ENCODE data around the gene CYB561D2.

Gene CYB561D2

DNA sequence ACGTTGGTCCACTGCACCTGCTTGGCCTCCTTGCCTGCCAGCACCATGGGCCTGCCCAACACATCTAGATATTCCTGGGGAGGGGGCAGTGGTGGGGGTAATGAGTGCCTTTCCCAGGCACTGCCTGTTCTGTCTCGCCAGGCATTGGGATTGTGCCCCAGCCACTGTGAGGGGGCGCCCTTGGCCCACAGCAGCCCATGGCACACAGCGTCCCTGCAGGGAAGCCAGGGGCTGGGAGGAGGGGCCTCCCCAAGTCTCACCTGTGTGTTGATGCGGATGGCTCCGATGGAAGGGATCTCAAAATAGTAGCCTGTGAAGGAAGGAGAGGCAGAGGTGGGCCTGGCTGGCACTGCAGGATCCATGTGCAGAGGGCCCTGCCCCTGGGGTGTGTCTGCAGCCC, 27.4 kb downstream of the CYB561D2 start:
- Histone ChIP-seq H3K27me3 (ENCODE audit: control insufficient read depth, insufficient read depth, low read length, poor library complexity, severe bottlenecking) (no peaks in the 10 kb centered on the region), H3K4me1 (ENCODE audit: control insufficient read depth, insufficient read depth, low read length) (peaks cover 14% of the 10 kb centered on the region), H3K27ac (ENCODE audit: insufficient read depth, low read depth, low read length, poor library complexity, severe bottlenecking) (no peak overlapping the region), H3K36me3 (ENCODE audit: control insufficient read depth, insufficient read depth, low read length) (no peaks in the 10 kb centered on the region), H3K9me3 (ENCODE audit: control insufficient read depth, low read length) (no peaks in the 10 kb centered on the region), H3K4me3 (ENCODE audit: insufficient read depth, low read depth, low read length) (no peak overlapping the region)
- WGBS, 2 experiments: 89% methylated on average over 6 of the region's 6 CpGs

DNA sequence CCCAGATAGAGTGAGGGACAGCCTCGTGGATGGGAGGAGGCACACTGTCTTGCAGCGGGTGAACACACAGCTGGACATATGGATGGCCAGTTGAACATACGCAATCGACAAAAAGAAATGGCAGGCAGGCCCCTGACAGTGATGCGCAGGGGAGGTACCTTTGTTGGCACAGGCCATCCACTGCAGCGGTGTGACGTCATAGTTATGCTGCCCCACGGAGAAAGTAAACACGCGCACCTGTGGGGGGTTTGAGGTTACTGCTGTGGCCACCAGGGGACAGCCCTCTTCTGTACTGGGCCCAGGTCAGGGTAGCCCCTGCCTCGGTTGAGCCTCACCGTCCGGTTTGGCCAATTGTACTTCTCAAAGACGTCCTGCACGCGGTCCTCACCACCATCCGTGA, 28.1 kb downstream of the CYB561D2 start:
- Histone ChIP-seq H3K27me3 (ENCODE audit: control insufficient read depth, insufficient read depth, low read length, poor library complexity, severe bottlenecking) (no peaks in the 10 kb centered on the region), H3K9me3 (ENCODE audit: control insufficient read depth, low read length) (no peaks in the 10 kb centered on the region), H3K27ac (ENCODE audit: insufficient read depth, low read depth, low read length, poor library complexity, severe bottlenecking) (no peak overlapping the region), H3K4me1 (ENCODE audit: control insufficient read depth, insufficient read depth, low read length) (peaks cover 11% of the 10 kb centered on the region), H3K36me3 (ENCODE audit: control insufficient read depth, insufficient read depth, low read length) (no peaks in the 10 kb centered on the region), H3K4me3 (ENCODE audit: insufficient read depth, low read depth, low read length) (no peak overlapping the region)
- 93% methylated on average over 17 of the region's 17 CpGs for WGBS, 2 experiments

DNA sequence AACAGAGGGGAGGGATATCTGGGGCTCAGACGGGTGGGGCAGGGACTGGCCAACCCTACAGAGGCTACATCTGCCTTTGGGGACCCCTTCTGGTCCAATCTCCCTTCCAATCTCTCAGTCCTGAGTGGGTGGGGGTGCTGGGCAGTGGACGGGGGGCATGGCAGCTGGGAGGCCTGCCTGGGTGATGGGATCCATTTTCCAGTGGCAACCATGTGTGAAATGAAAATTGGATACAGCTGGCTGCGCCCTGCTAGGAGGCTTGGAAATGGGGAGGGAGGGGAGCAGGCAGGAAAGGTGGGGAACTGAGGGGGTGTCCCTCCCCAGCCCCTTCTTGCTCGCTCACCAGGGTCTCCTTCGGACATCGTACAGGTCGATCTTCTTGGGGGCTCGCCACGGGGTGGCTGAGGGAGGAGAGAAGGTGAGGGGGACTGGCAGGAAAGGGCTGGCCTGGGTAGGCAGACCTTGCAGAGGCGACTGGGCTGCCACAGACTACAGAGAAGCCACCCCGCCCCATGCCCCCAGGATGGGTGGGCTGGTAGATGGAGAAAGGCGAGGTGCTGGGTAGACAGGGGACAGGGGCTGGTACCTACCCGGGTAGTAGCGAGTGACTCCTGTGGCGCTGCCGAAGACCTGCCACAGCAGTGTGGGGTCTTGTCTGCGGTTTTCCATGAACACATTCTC, 29.9 kb downstream of the CYB561D2 start:
- H3K27me3 ChIP-seq (ENCODE audit: control insufficient read depth, insufficient read depth, low read length, poor library complexity, severe bottlenecking): no peaks in the 10 kb centered on the region
- WGBS, 2 experiments: 91 to 92% methylated on average over 17 of the region's 17 CpGs
- no peak overlapping the region for H3K27ac ChIP-seq (ENCODE audit: insufficient read depth, low read depth, low read length, poor library complexity, severe bottlenecking)
- no peaks in the 10 kb centered on the region for H3K36me3 ChIP-seq (ENCODE audit: control insufficient read depth, insufficient read depth, low read length)
- H3K9me3 ChIP-seq (ENCODE audit: control insufficient read depth, low read length): no peaks in the 10 kb centered on the region
- H3K4me1 ChIP-seq (ENCODE audit: control insufficient read depth, insufficient read depth, low read length): no peaks in the 10 kb centered on the region
- H3K4me3 ChIP-seq (ENCODE audit: insufficient read depth, low read depth, low read length): no peak overlapping the region

DNA sequence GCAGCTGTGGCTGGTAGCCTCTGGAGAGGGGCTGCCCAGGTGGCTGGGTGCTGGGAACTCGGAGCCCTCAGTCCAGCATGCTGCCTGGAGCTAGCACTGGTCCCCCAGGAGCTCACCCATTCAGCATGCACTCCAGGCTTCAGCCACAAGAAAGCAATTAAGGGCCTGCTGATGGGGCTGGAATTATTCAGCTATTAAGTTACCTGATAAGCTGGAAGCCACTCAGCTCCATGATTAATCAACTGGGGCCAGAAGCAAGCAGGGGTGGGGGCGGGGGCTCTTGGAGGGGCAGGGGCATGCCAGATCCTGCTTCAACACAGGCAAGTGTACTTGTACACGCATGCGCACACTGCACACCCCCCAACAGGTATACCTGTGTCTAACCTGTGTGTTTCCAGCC, 30.7 kb downstream of the CYB561D2 start:
- Histone ChIP-seq H3K4me3 (ENCODE audit: insufficient read depth, low read depth, low read length) (no peak overlapping the region), H3K9me3 (ENCODE audit: control insufficient read depth, low read length) (no peaks in the 10 kb centered on the region), H3K4me1 (ENCODE audit: control insufficient read depth, insufficient read depth, low read length) (no peaks in the 10 kb centered on the region), H3K36me3 (ENCODE audit: control insufficient read depth, insufficient read depth, low read length) (no peaks in the 10 kb centered on the region), H3K27me3 (ENCODE audit: control insufficient read depth, insufficient read depth, low read length, poor library complexity, severe bottlenecking) (no peaks in the 10 kb centered on the region), H3K27ac (ENCODE audit: insufficient read depth, low read depth, low read length, poor library complexity, severe bottlenecking) (no peak overlapping the region)
- 92 to 95% methylated on average over 4 of the region's 4 CpGs for WGBS, 2 experiments

DNA sequence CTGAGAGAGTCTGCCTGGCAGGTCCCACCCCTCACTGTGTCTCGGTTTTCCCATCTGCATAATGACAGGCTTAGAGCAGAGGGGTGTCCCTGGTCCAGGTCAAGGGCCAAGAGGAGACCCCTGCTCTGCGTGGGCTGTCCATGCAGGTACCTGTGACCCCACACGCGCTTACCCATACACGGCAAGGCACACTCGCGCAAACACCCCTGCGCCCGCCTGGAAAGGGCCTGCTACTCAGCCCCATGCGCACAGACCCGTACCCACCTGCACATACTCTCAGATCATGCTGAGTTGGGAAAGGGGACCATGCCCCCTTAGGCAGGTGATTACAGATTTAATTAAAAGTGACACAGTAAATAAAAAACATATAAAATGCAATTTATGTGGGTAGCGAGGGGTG, 32.1 kb downstream of the CYB561D2 start:
- WGBS, 2 experiments: 90 to 91% methylated on average over 12 of the region's 12 CpGs
- H3K4me3 ChIP-seq (ENCODE audit: insufficient read depth, low read depth, low read length): no peak overlapping the region
- no peaks in the 10 kb centered on the region for H3K36me3 ChIP-seq (ENCODE audit: control insufficient read depth, insufficient read depth, low read length)
- no peaks in the 10 kb centered on the region for H3K4me1 ChIP-seq (ENCODE audit: control insufficient read depth, insufficient read depth, low read length)
- no peak overlapping the region for H3K27ac ChIP-seq (ENCODE audit: insufficient read depth, low read depth, low read length, poor library complexity, severe bottlenecking)
- no peaks in the 10 kb centered on the region for H3K27me3 ChIP-seq (ENCODE audit: control insufficient read depth, insufficient read depth, low read length, poor library complexity, severe bottlenecking)
- no peaks in the 10 kb centered on the region for H3K9me3 ChIP-seq (ENCODE audit: control insufficient read depth, low read length)

DNA sequence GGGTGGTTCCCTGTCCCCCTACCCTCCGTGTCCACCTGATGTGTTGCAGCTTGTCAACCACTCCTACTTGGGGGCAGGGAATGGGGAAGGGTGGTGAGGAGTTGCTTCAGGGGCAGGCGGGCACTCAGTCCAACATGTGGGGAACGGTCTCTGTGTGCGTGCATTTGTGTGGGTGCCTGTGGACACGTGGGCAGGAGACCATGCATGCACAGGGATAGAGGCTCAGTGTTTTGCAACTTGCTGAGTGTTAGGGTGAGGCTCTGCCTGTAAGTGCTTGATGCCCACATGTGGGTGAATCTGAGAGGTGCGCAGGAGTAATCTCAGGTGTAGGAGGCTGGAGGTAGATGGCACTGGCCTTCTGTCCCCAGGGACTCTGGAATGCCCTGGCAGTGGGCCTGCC, 33.1 kb downstream of the CYB561D2 start:
- no peaks in the 10 kb centered on the region for H3K4me1 ChIP-seq (ENCODE audit: control insufficient read depth, insufficient read depth, low read length)
- no peaks in the 10 kb centered on the region for H3K27me3 ChIP-seq (ENCODE audit: control insufficient read depth, insufficient read depth, low read length, poor library complexity, severe bottlenecking)
- H3K36me3 ChIP-seq (ENCODE audit: control insufficient read depth, insufficient read depth, low read length): no peaks in the 10 kb centered on the region
- H3K4me3 ChIP-seq (ENCODE audit: insufficient read depth, low read depth, low read length): no peak overlapping the region
- no peaks in the 10 kb centered on the region for H3K9me3 ChIP-seq (ENCODE audit: control insufficient read depth, low read length)
- no peak overlapping the region for H3K27ac ChIP-seq (ENCODE audit: insufficient read depth, low read depth, low read length, poor library complexity, severe bottlenecking)
- 90 to 94% methylated on average over 6 of the region's 6 CpGs for whole genome bisulfite sequencing, 2 experiments

DNA sequence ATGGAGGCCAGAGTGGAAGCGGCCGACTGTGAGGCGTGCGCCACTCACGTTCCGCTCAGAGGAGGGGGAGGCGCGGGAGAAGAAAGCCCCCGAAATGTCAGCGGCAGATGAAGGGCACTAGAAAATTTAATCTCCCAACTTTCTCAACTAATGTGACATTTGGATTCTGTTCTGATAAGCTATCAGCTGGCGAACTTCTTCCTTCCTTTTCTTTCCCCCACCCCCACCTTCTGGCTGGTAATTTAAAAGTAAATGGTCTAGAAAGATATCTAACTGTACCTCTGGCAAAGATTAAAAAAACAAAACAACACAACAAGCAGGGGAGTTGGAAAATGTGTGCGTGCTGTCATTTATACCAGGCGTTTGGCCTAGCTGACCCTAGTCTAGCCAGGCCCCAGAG, 35.1 kb downstream of the CYB561D2 start:
- Histone ChIP-seq H3K9me3 (ENCODE audit: control insufficient read depth, low read length) (no peaks in the 10 kb centered on the region), H3K36me3 (ENCODE audit: control insufficient read depth, insufficient read depth, low read length) (no peaks in the 10 kb centered on the region), H3K4me1 (ENCODE audit: control insufficient read depth, insufficient read depth, low read length) (no peaks in the 10 kb centered on the region), H3K4me3 (ENCODE audit: insufficient read depth, low read depth, low read length) (no peak overlapping the region), H3K27me3 (ENCODE audit: control insufficient read depth, insufficient read depth, low read length, poor library complexity, severe bottlenecking) (no peaks in the 10 kb centered on the region), H3K27ac (ENCODE audit: insufficient read depth, low read depth, low read length, poor library complexity, severe bottlenecking) (no peak overlapping the region)
- 92% methylated on average over 12 to 13 of the region's 13 CpGs for WGBS, 2 experiments

DNA sequence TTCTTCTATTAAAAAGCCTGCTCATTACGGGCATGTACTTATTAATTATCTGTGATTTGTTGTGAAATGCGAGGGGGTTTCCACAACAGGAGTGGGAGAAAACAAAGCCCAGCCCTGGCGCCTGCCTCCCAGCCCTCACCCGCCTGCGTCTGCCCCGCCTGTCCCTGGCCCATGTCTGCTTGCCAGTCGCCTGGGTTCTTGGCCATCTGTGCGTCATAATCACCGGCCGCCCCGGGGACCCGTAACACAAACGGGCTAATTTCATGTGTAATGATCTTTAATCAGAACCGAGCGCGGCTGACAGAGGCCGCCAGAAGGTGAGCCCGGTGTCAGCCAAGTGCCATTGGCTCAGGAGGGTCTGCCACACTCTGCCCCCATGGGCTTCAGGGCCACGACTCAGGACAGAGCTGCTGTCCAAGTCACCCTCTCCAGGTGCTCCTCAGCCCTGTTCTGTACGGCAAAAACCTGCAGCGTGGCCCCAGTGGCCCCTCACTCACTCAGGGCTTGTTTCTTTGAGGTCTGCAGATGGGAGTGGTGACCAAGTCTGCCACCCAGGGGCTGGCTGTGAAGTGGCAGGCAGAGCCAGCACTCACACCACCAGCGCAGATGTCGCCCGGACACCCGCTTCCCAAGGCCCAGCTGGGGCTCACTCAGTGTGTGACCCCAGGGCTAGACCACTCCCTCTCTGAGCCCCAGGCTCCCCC, 37.5 kb downstream of the CYB561D2 start:
- WGBS, 2 experiments: 80 to 81% methylated on average over 25 of the region's 25 CpGs
- Histone ChIP-seq H3K4me1 (ENCODE audit: control insufficient read depth, insufficient read depth, low read length) (no peaks in the 10 kb centered on the region), H3K4me3 (ENCODE audit: insufficient read depth, low read depth, low read length) (no peak overlapping the region), H3K9me3 (ENCODE audit: control insufficient read depth, low read length) (no peaks in the 10 kb centered on the region), H3K27ac (ENCODE audit: insufficient read depth, low read depth, low read length, poor library complexity, severe bottlenecking) (no peak overlapping the region), H3K27me3 (ENCODE audit: control insufficient read depth, insufficient read depth, low read length, poor library complexity, severe bottlenecking) (no peaks in the 10 kb centered on the region), H3K36me3 (ENCODE audit: control insufficient read depth, insufficient read depth, low read length) (no peaks in the 10 kb centered on the region)

DNA sequence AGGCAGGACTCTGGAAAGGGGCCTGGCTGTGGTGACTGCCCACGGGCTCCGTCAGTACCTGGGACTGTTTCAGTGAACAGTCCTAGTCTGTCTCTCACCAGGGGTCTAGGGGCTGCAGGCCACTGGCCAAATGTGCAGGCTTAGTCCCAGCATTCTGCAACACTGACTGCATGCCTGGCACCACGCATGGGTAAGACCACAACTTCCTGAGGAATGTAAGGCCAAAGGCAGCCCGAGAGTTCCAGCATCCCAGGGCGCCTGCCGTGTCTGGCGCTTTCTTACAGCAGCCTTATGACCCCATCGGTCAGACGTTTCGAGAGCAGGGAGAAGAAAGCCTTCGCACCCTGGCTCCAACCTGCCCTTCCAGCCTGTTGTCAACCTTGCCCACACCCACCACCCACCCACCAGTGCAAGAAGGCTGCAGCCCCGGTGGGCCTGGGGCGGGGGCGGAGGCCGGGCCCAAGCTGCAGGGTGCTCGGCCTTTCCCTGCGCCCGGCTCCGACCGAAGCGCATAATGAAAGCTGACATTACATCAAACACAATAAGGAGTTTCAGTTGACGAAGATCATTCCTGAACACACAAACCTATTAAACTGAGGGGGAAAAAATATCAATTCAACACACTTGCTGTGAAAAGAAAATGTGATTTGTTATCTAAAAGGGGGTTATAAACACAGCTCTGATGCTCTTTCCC, 38.2 kb downstream of the CYB561D2 start:
- Histone ChIP-seq H3K27ac (ENCODE audit: insufficient read depth, low read depth, low read length, poor library complexity, severe bottlenecking) (no peak overlapping the region), H3K27me3 (ENCODE audit: control insufficient read depth, insufficient read depth, low read length, poor library complexity, severe bottlenecking) (no peaks in the 10 kb centered on the region), H3K9me3 (ENCODE audit: control insufficient read depth, low read length) (no peaks in the 10 kb centered on the region), H3K36me3 (ENCODE audit: control insufficient read depth, insufficient read depth, low read length) (no peaks in the 10 kb centered on the region), H3K4me3 (ENCODE audit: insufficient read depth, low read depth, low read length) (no peak overlapping the region), H3K4me1 (ENCODE audit: control insufficient read depth, insufficient read depth, low read length) (no peaks in the 10 kb centered on the region)
- WGBS, 2 experiments: 83 to 86% methylated on average over 21 to 22 of the region's 22 CpGs

DNA sequence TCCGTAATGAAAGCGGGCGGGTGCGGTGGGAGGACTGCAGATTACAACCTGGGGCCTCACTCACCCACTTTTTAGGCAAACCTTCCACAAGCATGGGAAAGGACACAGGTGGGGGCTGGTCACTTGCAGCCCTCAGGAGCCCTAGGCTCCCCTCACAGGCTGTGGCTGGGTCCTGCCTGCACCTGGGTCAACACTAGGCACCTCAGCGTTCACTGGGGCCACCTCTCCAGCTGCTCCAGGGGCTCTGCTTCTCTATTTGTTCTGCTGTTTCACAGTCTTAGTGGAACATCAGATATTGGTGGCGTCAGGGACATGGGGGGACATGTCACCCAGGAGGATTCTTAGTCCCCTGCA, 38.7 kb downstream of the CYB561D2 start:
- no peaks in the 10 kb centered on the region for H3K27me3 ChIP-seq (ENCODE audit: control insufficient read depth, insufficient read depth, low read length, poor library complexity, severe bottlenecking)

More for the DNA sequence above, 38.7 kb downstream of the CYB561D2 start:
- H3K36me3 ChIP-seq (ENCODE audit: control insufficient read depth, insufficient read depth, low read length): no peaks in the 10 kb centered on the region
- no peak overlapping the region for H3K27ac ChIP-seq (ENCODE audit: insufficient read depth, low read depth, low read length, poor library complexity, severe bottlenecking)
- 92 to 94% methylated on average over 6 of the region's 6 CpGs for WGBS, 2 experiments
- no peak overlapping the region for H3K4me3 ChIP-seq (ENCODE audit: insufficient read depth, low read depth, low read length)
- H3K9me3 ChIP-seq (ENCODE audit: control insufficient read depth, low read length): no peaks in the 10 kb centered on the region
- no peaks in the 10 kb centered on the region for H3K4me1 ChIP-seq (ENCODE audit: control insufficient read depth, insufficient read depth, low read length)
